H9 (cell line): ENCODE results near the gene LIN28B. TPM values are rescaled to one million over a fixed set of nuclear protein-coding genes. Genes with fewer than 3 reads are reported as not detected.
"Not testable (repeated sequence)": the region's sequence is repeated elsewhere in the genome, so short reads cannot be mapped to it uniquely, and the experiment has no call there.

Source experiments
- DNase-seq: peaks from one replicate; pipeline ENCODE4 v3.0.0-alpha.2; 2017
- H2AFZ ChIP-seq: one replicate; pipeline ENCODE4 v1.6.1; 2013; ENCODE audit warnings: mild to moderate bottlenecking, low read length, control low read depth, moderate library complexity
- H2AK5ac ChIP-seq: 2 replicates; pipeline ENCODE4 v1.6.1; 2013; ENCODE audit warnings: low read length, control low read depth, mixed read lengths; ENCODE audit not compliant: insufficient read length
- H2BK120ac ChIP-seq: one replicate; pipeline ENCODE4 v1.6.1; 2013; ENCODE audit warnings: low read depth, mild to moderate bottlenecking, low read length, control low read depth, inconsistent platforms; ENCODE audit not compliant: poor library complexity, severe bottlenecking
- H2BK12ac ChIP-seq: 2 replicates; pipeline ENCODE4 v1.6.1; 2013; ENCODE audit warnings: low read length, control low read depth, mixed read lengths, low read depth; ENCODE audit not compliant: insufficient read length
- H2BK15ac ChIP-seq: 2 replicates; pipeline ENCODE4 v1.6.1; 2013; ENCODE audit warnings: low read depth, low read length, control low read depth
- H2BK20ac ChIP-seq: one replicate; pipeline ENCODE4 v1.6.1; 2013; ENCODE audit warnings: low read depth, mild to moderate bottlenecking, low read length, control low read depth, inconsistent platforms; ENCODE audit not compliant: poor library complexity, severe bottlenecking
- H2BK5ac ChIP-seq: 2 replicates; pipeline ENCODE4 v1.6.1; 2013; ENCODE audit warnings: low read length, control low read depth, mixed read lengths; ENCODE audit not compliant: insufficient read length
- H3K14ac ChIP-seq: 2 replicates; pipeline ENCODE4 v1.6.1; 2013; ENCODE audit warnings: low read length, control low read depth; ENCODE audit not compliant: insufficient read depth
- H3K18ac ChIP-seq: 2 replicates; pipeline ENCODE4 v1.6.1; 2013; ENCODE audit warnings: low read depth, mild to moderate bottlenecking, mixed read lengths, low read length, control low read depth; ENCODE audit not compliant: insufficient read length
- H3K23ac ChIP-seq: 2 replicates; pipeline ENCODE4 v1.6.1; 2013; ENCODE audit warnings: low read length, control low read depth, mixed read lengths, low read depth; ENCODE audit not compliant: insufficient read length
- H3K23me2 ChIP-seq: 2 replicates; pipeline ENCODE4 v1.6.1; 2013; ENCODE audit warnings: low read depth, mild to moderate bottlenecking, mixed read lengths, low read length, control low read depth; ENCODE audit not compliant: insufficient read length, poor library complexity, severe bottlenecking
- H3K27ac ChIP-seq: 2 replicates; pipeline ENCODE4 v1.5.1; 2013; ENCODE audit warnings: low read length, control low read depth, mixed read lengths, low read depth; ENCODE audit not compliant: insufficient read length
- H3K27me3 ChIP-seq: 2 replicates; pipeline ENCODE4 v1.6.1; 2013; ENCODE audit warnings: low read length, control low read depth, inconsistent platforms; ENCODE audit not compliant: insufficient read depth
- H3K4ac ChIP-seq: 2 replicates; pipeline ENCODE4 v1.6.1; 2013; ENCODE audit warnings: low read depth, mild to moderate bottlenecking, control low read depth, inconsistent platforms, low read length, moderate library complexity
- H3K4me1 ChIP-seq: 2 replicates; pipeline ENCODE4 v1.6.1; 2013; ENCODE audit warnings: low read length, control low read depth, inconsistent platforms; ENCODE audit not compliant: insufficient read depth
- H3K4me2 ChIP-seq: 2 replicates; pipeline ENCODE4 v1.6.1; 2013; ENCODE audit warnings: low read length, control low read depth, mixed read lengths; ENCODE audit not compliant: insufficient read length, insufficient read depth
- H3K56ac ChIP-seq: 2 replicates; pipeline ENCODE4 v1.6.1; 2013; ENCODE audit warnings: low read depth, mild to moderate bottlenecking, mixed read lengths, low read length, control low read depth; ENCODE audit not compliant: insufficient read length
- H3K79me1 ChIP-seq: 2 replicates; pipeline ENCODE4 v1.6.1; 2013; ENCODE audit warnings: low read depth, mild to moderate bottlenecking, moderate library complexity, low read length, control low read depth, inconsistent platforms; ENCODE audit not compliant: insufficient read depth, poor library complexity, severe bottlenecking
- H3K79me2 ChIP-seq: 2 replicates; pipeline ENCODE4 v1.6.1; 2013; ENCODE audit warnings: low read length, control low read depth, inconsistent platforms; ENCODE audit not compliant: insufficient read depth
- H3K9ac ChIP-seq: 2 replicates; pipeline ENCODE4 v1.6.1; 2013; ENCODE audit warnings: low read length, control low read depth, mixed read lengths; ENCODE audit not compliant: insufficient read length; ENCODE audit errors: extremely low read depth
- H3K9me3 ChIP-seq: one replicate; pipeline ENCODE4 v1.6.1; 2013; ENCODE audit warnings: low read depth, low read length, inconsistent platforms; ENCODE audit not compliant: control insufficient read depth
- H3T11ph ChIP-seq: one replicate; pipeline ENCODE4 v1.6.1; 2013; ENCODE audit warnings: mild to moderate bottlenecking, low read length, control low read depth, inconsistent platforms
- H4K20me1 ChIP-seq: one replicate; pipeline ENCODE4 v1.6.1; 2013; ENCODE audit not compliant: control insufficient read depth, insufficient read length, insufficient read depth
- H4K5ac ChIP-seq: 2 replicates; pipeline ENCODE4 v1.6.1; 2013; ENCODE audit warnings: low read depth, mild to moderate bottlenecking, mixed read lengths, low read length, control low read depth; ENCODE audit not compliant: insufficient read length
- H4K8ac ChIP-seq: replicated peaks from 2 replicates; pipeline ENCODE4 v1.6.1; 2013; ENCODE audit warnings: low read length, control low read depth, mixed read lengths, low read depth; ENCODE audit not compliant: insufficient read length
- H4K91ac ChIP-seq: 2 replicates; pipeline ENCODE4 v1.6.1; 2013; ENCODE audit warnings: low read depth, mild to moderate bottlenecking, moderate library complexity, mixed read lengths, low read length, control low read depth; ENCODE audit not compliant: insufficient read length
- H3K27ac Mint-ChIP-seq, 3 experiments: 2 replicates in 2 of 3; 3 replicates in 1 of 3; pipeline ENCODE4 v1.8.0; 2020 to 2021; ENCODE audit warnings: mixed read lengths in 3 of 3, mild to moderate bottlenecking in 1 of 3, moderate library complexity in 1 of 3
- H3K27me3 Mint-ChIP-seq: 2 replicates; pipeline ENCODE4 v1.8.0; 2021; ENCODE audit warnings: low read depth, mild to moderate bottlenecking, moderate library complexity, mixed read lengths
- H3K36me3 Mint-ChIP-seq, 3 experiments: 2 replicates in 2 of 3; 3 replicates in 1 of 3; pipeline ENCODE4 v1.8.0; 2020 to 2021; ENCODE audit warnings: low read depth in 3 of 3, mixed read lengths in 3 of 3; ENCODE audit not compliant: insufficient read depth in 1 of 3
- H3K4me1 Mint-ChIP-seq, 2 experiments: 2 replicates each; pipeline ENCODE4 v1.8.0; 2020; ENCODE audit warnings: mixed read lengths in 2 of 2
- H3K4me3 Mint-ChIP-seq, 2 experiments: 2 replicates in 1 of 2; 3 replicates in 1 of 2; pipeline ENCODE4 v1.8.0; 2020 to 2021; ENCODE audit warnings: mild to moderate bottlenecking in 2 of 2, mixed read lengths in 2 of 2, moderate library complexity in 1 of 2
- H3K9me3 Mint-ChIP-seq, 2 experiments: 2 replicates in 1 of 2; 3 replicates in 1 of 2; pipeline ENCODE4 v1.8.0; 2020; ENCODE audit warnings: mild to moderate bottlenecking in 2 of 2, mixed read lengths in 2 of 2, moderate library complexity in 1 of 2
- WGBS: extraction: QIAGEN DNeasy Blood & Tissue Kit; methylation state at CpG from one replicate; pipeline ENCODE4 v1.1.7; 2013; ENCODE audit warnings: missing lambda C conversion rate, low lambda C conversion rate, mixed read lengths; ENCODE audit not compliant: insufficient read length; ENCODE audit errors: extremely low coverage; 5-methylcytosine and 5-hydroxymethylcytosine counted together
- total RNA-seq: library from RNA; stranded (reverse); gene quantifications from 2 replicates; pipeline ENCODE4 v1.2.1, GENCODE V29; 2021
- TF ChIP-seq, protein P1 (sequence below): fragments of 200-600 bp; sonication (generic); conservative IDR thresholded peaks from 3 replicates; pipeline ENCODE4 v1.8.0; 2021; ENCODE audit warnings: antibody characterized with exemption, mild to moderate bottlenecking

LIN28B gene
- total RNA-seq, 1 experiment from 2014 or later = 110 TPM

DNA sequence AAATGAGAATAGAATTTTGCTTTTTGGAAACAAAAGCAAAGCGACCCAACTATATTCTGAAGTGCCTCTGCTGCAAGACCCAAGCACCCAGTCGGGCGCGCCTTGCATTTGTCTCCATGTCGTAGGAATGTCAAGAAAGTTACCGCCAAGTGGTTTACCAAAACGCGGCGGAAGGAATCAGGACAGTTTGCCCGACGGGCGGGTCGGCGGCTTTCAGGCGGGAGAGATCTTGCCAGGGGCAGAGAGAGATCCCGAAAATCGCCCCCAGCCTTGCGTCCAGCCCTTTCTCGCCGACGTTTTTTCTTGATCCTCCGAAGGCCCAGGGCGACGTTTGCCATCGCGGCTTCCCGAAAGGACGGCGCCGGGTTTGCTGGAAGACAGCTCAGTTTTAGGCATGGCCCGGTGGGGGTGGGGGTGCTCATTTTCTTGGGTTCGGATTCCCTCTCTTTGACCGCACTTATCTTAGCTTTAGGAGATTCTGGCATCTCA is 4.0 kb upstream of the LIN28B start:
- H3K9me3 ChIP-seq = no peaks in the 10 kb centered on the region
- peak overlapping the region; percentile 97 for H2AK5ac ChIP-seq
- H4K20me1 ChIP-seq = no peaks in the 10 kb centered on the region
- peak overlapping the region; percentile 99 for H3K14ac ChIP-seq
- H3K4me3 Mint-ChIP-seq = peak overlapping the region; percentile 75 to 83
- no peak overlapping the region for H2BK20ac ChIP-seq
- peak overlapping the region; percentile 99 for H3K4ac ChIP-seq
- no peaks in the 10 kb centered on the region for H3K79me1 ChIP-seq
- H4K5ac ChIP-seq = peak overlapping the region; percentile 87
- peak overlapping the region; percentile 92 for H2BK12ac ChIP-seq
- H3K23ac ChIP-seq = peak overlapping the region; percentile 49
- H4K8ac ChIP-seq = peak overlapping the region; percentile 77
- peaks cover 0 to under 1% (median 0%) of the 10 kb centered on the region in 3 experiments; a peak in 1 of 7 replicates for H3K36me3 Mint-ChIP-seq
- H3K9ac ChIP-seq = peak overlapping the region; percentile 96
- peak overlapping the region; percentile 97 for H4K91ac ChIP-seq
- peak; percentile 77 for DNase-seq
- peaks cover 2% of the 10 kb centered on the region; the same call in 1 of the 2 replicates for H3K4me1 ChIP-seq
- H3K4me2 ChIP-seq = peak overlapping the region; percentile 97
- peak overlapping the region; percentile 71 for H3K56ac ChIP-seq
- H3K9me3 Mint-ChIP-seq = no peaks in the 10 kb centered on the region; a peak in 2 of 5 replicates
- no CpG with 5 or more reads among the region's 33 CpGs for WGBS
- peak overlapping the region; percentile 98 for H2BK120ac ChIP-seq
- no peak overlapping the region for H2AFZ ChIP-seq
- no peaks in the 10 kb centered on the region for H3K79me2 ChIP-seq
- peaks cover 57 to 64% of the 10 kb centered on the region in 2 experiments for H3K4me1 Mint-ChIP-seq
- peak overlapping the region; percentile 70 for H3T11ph ChIP-seq
- peak overlapping the region; percentile 99 to 100 (median 100) for H3K27ac Mint-ChIP-seq
- TF ChIP-seq, protein P1, sequence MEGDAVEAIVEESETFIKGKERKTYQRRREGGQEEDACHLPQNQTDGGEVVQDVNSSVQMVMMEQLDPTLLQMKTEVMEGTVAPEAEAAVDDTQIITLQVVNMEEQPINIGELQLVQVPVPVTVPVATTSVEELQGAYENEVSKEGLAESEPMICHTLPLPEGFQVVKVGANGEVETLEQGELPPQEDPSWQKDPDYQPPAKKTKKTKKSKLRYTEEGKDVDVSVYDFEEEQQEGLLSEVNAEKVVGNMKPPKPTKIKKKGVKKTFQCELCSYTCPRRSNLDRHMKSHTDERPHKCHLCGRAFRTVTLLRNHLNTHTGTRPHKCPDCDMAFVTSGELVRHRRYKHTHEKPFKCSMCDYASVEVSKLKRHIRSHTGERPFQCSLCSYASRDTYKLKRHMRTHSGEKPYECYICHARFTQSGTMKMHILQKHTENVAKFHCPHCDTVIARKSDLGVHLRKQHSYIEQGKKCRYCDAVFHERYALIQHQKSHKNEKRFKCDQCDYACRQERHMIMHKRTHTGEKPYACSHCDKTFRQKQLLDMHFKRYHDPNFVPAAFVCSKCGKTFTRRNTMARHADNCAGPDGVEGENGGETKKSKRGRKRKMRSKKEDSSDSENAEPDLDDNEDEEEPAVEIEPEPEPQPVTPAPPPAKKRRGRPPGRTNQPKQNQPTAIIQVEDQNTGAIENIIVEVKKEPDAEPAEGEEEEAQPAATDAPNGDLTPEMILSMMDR = no peak
- H3K27me3 ChIP-seq = no peaks in the 10 kb centered on the region
- peak overlapping the region; percentile 100 for H3K18ac ChIP-seq
- H3K27ac ChIP-seq = peak overlapping the region; percentile 99
- H3K27me3 Mint-ChIP-seq = no peaks in the 10 kb centered on the region; the same call in 1 of the 2 replicates
- peak overlapping the region; percentile 72 for H2BK5ac ChIP-seq
- H3K23me2 ChIP-seq = peaks cover 23% of the 10 kb centered on the region
- H2BK15ac ChIP-seq = no peak overlapping the region; the same call in 1 of the 2 replicates

DNA sequence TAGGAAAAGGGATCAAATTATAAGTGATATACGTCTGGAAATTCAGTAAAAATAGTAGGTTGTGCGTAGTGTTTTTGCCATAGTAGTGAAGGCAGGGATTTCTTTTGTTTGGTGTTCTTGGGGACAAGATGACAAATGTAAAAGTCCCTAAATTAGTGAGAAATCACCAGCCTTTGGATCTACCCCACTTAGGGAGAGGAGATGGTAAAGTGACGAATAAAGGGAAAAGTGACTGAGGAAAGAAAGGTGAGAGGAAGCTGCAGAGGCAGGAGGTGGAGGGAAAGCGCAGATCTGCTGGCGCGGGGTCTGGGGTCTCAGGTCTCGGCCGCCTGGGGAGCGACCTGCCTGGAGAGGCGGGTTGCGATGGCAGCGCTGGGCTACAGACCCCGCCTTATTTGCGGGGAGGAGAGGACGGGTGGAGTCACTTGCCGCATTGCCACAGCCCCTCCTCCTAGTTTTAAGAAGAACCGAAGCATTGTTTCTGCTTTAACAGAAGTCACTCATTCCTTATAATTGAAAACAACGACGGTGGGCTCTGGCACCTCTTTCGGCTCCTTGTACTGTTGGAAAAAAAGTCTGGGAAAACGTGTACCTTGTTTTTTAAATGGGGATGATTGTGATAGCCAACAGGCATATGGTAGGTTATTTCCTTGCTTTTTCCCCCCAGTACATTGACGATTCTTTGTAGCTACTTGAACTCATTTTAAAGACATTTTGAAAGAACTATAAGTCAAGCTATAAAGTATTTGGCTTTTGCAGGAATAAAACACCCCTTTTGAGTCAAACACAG is 3.3 kb upstream of the LIN28B start:
- not testable (repeated sequence) for H3K27me3 ChIP-seq, H3K27me3 Mint-ChIP-seq, H2BK20ac ChIP-seq, H3K4me1 ChIP-seq, H4K20me1 ChIP-seq, H2BK15ac ChIP-seq, H2AFZ ChIP-seq, H3K79me1 ChIP-seq, H3K9me3 Mint-ChIP-seq, H3K9me3 ChIP-seq, H3K79me2 ChIP-seq, H3K36me3 Mint-ChIP-seq
- Histone ChIP-seq H2BK120ac (peak overlapping the region; percentile 98), H3K27ac (peak overlapping the region; percentile 99), H3K4me2 (peak overlapping the region; percentile 97), H3K56ac (peak overlapping the region; percentile 71), H2BK5ac (peak overlapping the region; percentile 82), H3K9ac (peak overlapping the region; percentile 96), H3K23ac (peak overlapping the region; percentile 49), H2AK5ac (peak overlapping the region; percentile 97), H3K14ac (peak overlapping the region; percentile 99; the same call in 1 of the 2 replicates), H3T11ph (peak overlapping the region; percentile 70), H4K91ac (peak overlapping the region; percentile 97), H3K18ac (peak overlapping the region; percentile 100), H2BK12ac (peak overlapping the region; percentile 93), H3K4ac (peak overlapping the region; percentile 99), H3K23me2 (peaks cover 25% of the 10 kb centered on the region), H4K5ac (peak overlapping the region; percentile 87), H4K8ac (peak overlapping the region; percentile 77)
- peak; percentile 91 for DNase-seq
- no CpG with 5 or more reads among the region's 22 CpGs for WGBS
- peak overlapping the region; percentile 99 to 100 (median 100) for H3K27ac Mint-ChIP-seq
- H3K4me3 Mint-ChIP-seq = peak overlapping the region; percentile 75 to 83
- H3K4me1 Mint-ChIP-seq = peaks cover 57 to 64% of the 10 kb centered on the region in 2 experiments
